ENCODE measurements around the gene RIMS1.

RIMS1 gene

DNA sequence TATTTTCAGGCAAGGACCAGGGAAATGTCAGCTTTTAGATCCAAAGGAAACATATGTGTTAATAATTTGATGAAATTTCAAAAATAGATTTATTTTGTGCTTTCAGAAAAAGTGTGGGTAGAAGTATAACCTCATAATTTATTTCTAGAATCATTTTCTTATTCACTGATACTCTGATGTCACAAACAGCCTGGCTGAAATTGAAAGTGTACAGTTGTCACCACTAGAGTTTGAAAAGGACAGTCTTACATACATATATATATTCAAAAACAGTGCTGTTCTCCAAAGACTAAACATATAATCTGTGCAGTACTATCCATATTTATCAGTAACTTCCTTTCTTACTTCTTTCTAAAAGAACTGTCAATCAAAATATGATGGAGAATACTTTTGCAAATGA lies 481.1 kb downstream of the RIMS1 start:
- no peak for DNase-seq

- no peak for DNase-seq
These were observed 485.1 kb downstream of the RIMS1 start for GRCh38 chr6:72371473-72371872.

- DNase-seq: no peak
These were observed 487.8 kb downstream of the RIMS1 start for GRCh38 chr6:72374172-72374571.

- no peak for DNase-seq
These were observed 488.5 kb downstream of the RIMS1 start for GRCh38 chr6:72374857-72375256.

GRCh38 chr6:72376736-72377135 lies 490.4 kb downstream of the RIMS1 start:
- DNase-seq: no peak

- no peak for DNase-seq
These were observed 494.7 kb downstream of the RIMS1 start for GRCh38 chr6:72381076-72381475.

GRCh38 chr6:72382602-72383529 lies 496.5 kb downstream of the RIMS1 start:
- no peak for DNase-seq

DNA sequence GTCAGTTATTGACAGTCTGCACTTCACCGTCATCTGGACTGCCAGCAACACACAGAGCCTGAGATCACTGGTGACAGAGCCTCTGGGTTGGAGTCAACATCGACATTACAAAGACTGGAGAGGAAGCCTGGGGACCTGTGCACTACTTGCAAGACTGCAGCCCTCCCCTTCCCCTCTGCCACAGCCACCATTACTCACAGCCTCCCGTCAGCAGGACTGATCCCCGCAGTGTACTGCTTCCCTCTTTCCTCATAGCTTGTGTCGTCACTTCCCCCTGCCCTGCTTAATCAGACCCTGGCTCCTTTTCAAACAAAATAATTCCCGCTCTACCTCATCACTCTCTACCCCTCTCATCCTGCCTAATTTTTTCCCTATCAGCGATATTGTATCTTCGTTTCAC lies 500.0 kb downstream of the RIMS1 start:
- DNase-seq: no peak

GRCh38 chr6:72389698-72390097 lies 503.3 kb downstream of the RIMS1 start:
- DNase-seq: no peak

DNA sequence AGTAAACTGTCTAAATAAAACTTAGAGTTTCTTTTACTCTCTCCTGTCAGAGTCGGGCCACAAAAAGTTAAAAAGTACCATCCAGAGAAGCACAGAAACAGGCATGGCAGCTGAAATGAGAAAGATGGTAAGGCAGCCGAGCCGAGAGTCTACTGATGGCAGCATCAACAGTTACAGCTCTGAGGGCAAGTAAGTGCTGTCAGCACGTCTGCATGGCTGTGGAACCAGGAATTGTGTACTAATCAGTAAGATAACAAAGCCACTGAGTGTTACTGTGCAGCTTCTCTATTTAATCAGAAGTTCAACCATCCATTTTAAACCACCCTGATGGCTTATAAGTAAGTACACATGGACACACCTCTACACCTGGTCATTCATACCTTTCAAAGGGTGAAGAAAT lies 504.2 kb downstream of the RIMS1 start:
- DNase-seq: no peak

DNA sequence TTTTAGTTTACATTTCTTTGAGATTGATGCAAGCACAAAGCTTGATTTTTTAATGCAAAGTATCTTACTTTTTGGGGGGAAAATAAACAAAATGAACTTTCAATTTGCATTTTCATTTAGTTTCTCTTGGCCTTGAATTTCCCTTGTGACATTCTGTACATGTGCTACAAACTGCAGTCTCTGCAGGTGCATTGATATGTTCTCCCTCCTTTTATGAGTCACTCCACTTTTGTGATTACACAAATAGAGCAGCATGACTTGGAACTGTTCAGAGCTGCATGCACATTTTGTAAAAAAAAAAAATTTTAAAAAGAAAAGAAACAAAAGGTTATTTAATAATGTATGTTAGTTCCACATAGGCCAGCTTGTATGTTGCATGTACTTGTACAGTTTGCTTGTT lies 515.5 kb downstream of the RIMS1 start:
- DNase-seq: no peak

- DNase-seq: no peak
These were observed 517.1 kb downstream of the RIMS1 start for GRCh38 chr6:72403413-72403812.

GRCh38 chr6:72406517-72406916 lies 520.2 kb downstream of the RIMS1 start:
- no peak for DNase-seq

DNA sequence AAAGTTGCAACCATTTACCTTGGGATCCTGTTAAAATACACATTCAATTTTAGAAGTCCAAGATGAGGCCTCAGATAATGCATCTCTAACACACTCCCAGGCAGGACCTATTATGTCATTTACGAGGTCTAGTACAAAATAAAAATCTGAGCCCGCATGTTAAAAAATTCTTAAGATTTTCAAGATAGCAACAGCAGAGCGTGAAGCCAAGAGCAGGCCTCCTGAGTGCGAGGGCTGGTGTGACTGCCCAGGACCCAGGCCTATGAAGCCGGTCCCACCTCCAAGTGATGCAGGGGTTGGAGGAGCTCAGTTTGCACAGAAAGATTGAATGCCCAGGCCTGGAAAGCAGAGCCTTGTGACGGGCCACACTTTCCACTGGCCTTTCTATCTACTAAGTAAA lies 524.4 kb downstream of the RIMS1 start:
- no peak for DNase-seq

DNA sequence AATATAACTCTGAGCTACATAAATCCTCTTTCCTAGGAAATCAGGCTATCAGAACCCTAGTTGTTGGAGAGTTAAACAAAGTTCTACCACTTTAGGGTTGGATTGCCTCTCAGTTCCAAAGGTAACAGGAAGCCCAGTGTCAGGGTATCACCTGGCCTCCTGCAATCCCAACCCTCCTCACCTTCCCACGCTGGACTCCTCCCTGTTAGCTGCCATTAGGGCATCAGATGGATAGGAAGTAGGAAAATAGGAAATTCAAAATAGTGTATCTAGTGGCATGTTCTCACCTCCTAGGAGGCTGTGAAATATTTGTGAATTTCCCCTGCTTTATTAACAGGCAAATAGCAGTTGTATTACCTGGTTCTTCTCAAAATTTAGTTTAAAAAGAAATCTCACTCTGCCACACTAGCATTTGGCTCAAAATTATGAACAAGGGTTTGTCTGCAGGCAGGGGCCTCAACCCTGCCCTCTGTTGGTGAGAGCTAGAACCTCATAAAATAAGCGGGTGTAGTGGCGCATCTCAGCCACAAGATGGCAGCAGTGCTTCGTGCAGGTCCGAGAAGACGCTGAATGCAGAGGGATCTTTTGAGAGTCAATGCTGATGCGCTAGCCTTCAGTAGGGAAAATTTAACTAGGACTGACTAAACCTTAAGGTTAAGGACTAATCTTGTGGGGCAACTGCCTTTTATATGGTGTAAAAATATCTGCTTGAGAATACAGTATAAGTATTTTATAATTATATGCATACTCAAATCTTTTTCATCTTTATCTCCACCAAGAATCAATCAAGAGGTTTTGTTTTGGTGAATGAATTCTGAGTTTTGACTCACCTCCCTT lies 525.7 kb downstream of the RIMS1 start:
- peak; percentile 80 for DNase-seq

DNA sequence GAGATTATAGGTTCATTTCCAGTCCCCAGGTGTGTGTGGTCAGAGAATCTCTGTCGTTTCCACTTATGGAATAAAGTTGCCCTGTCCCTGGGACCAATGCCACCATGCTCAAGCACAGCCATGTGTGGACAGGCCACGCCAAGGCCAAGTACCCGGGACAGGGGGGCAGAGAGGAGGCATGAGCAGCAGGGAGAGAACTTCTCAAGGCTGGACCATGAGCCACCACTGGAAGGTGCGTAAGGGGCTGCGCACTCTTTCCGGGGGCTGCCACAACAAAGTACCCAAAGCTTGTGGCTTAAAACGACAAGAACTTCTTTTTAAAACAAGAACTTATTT lies 526.3 kb downstream of the RIMS1 start:
- no peak for DNase-seq

DNA sequence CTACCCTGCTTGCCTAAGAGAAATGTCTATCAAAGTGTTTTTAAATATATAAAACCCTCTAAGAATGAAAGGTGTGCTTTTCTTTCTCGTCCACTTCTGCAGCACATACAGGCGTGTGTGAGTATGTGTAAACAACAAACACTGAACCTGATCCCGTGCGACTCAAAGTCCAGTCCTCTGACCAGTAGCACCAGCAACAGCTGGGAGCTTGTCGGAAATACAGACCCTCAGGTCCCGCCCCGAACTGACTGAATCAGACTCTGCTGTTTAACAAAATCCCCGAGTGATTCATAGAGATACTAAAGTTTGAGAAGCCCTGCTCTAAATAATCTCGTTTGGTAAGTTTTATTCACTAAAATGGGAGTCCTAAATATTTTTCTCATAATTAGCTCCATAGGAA lies 527.5 kb downstream of the RIMS1 start:
- DNase-seq: no peak

DNA sequence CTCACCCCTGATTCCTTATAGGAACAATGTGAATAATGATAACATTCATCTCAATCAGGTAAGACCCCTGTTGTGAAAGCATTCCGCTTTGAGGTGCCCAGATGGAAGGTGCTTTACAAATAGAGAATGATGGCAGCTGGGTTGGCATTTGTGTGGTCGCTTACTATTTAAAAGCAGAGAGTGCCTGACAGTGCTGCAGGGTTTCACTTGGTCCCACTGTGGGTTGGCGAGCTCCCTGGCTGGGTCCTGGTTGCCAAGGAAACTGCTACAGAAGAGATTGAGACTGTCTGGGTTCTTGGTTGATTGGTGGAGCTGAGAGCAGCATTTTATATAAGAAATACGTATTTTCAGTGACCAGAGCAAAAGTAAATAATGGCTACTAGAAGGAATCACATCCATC lies 528.3 kb downstream of the RIMS1 start:
- DNase-seq: no peak

GRCh38 chr6:72416744-72417465 lies 530.6 kb downstream of the RIMS1 start:
- no peak for DNase-seq

GRCh38 chr6:72417759-72418158 lies 531.4 kb downstream of the RIMS1 start:
- no peak for DNase-seq

DNA sequence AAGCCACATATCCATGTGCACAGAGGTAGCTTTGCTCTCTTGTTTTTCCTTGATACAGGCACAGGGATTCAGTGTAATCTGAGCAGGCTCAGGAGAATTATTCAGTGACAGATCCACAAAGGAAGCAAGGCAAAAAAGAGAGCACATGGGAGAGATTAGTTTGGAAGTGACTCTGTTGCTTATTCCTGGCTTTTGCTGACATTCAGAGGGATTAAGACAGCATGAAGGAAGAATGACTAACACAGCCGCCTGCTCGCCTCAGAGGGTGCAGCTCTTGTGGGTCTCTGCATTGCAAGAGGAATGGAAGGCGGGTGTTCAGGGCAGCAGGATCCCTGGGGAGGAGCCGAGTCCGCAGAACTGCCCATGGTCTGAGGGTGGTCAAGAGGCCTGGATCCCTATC lies 532.1 kb downstream of the RIMS1 start:
- no peak for DNase-seq

DNA sequence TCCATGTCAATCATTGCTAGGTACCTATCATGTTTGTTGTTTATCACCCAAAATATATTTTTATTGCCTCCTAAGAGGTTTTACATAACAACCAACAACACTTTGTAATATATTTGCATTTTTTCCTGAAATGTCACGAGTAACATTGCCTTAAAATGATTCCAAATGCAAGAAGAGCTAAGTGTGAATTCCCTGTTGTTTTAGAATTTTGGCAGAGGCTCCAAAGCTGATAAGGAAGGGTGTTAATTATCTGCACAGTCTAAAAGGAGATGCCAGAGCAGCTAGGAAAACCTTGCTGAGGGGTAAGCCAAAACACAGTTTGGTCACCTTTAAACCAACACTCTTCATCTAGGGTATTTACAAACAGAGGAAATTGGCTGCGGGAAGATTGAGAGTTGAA lies 533.6 kb downstream of the RIMS1 start:
- no peak for DNase-seq

DNA sequence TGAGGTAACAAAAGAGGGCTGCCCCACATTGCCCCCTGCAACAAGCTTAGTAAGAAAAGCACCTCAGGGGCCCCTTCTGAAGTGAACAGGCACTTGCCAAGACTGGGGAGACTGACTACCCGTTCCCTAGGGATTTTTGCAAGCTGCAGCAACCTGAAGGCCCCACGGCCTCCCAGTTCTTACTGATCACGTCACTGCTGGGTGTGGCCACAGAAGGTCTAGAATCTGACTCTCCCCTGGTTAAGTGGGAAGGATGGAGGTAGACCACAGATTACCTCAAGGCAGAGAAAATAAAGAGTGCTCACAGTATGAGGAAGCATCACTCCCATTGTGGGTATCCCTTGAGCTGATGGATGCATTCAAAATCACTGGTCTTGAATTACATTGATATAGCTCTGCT lies 534.1 kb downstream of the RIMS1 start:
- no peak for DNase-seq

- DNase-seq: no peak
These were observed 535.0 kb downstream of the RIMS1 start for GRCh38 chr6:72421387-72421786.

All from hematopoietic multipotent progenitor cell treated with erythropoietin and hydrocortisone succinate and interleukin-3 and kit ligand, for 6 days (in vitro differentiated cells).